Natural killer cell (primary cell): ENCODE results near the gene AKAP13. TPM values are rescaled to one million over a fixed set of nuclear protein-coding genes. Genes with fewer than 3 reads are reported as not detected.

Experiments used
- ATAC-seq, 3 donors: fragments of 150-1000 bp in 2 of 3; fragments of 200-7000 bp in 1 of 3; cut with Tn5 transposase; 1 replicate in 1 of 3; 2 replicates in 2 of 3; pipeline ENCODE4 v1.10.0; 2021; ENCODE audit warnings: mild to moderate bottlenecking in 2 of 3, moderate library complexity in 2 of 3
- DNase-seq, 2 donors: peaks; one replicate each; pipeline versions ENCODE4 v3.0.0 to v3.0.0-alpha.2; 2013 to 2021; ENCODE audit warnings: mixed read lengths in 1 of 2
- H3K27ac ChIP-seq: one replicate; pipeline ENCODE4 v1.5.1; 2013; ENCODE audit warnings: mild to moderate bottlenecking, low read length
- H3K27me3 ChIP-seq: one replicate; pipeline ENCODE4 v1.6.1; 2013; ENCODE audit warnings: low read length; ENCODE audit not compliant: control insufficient read depth, insufficient read depth
- H3K36me3 ChIP-seq: one replicate; pipeline ENCODE4 v1.6.1; 2013; ENCODE audit warnings: low read length; ENCODE audit not compliant: control insufficient read depth, insufficient read depth
- H3K4me1 ChIP-seq: one replicate; pipeline ENCODE4 v1.6.1; 2013; ENCODE audit warnings: low read length; ENCODE audit not compliant: control insufficient read depth, insufficient read depth
- H3K4me3 ChIP-seq: one replicate; pipeline ENCODE4 v1.5.1; 2013; ENCODE audit warnings: low read length
- H3K9me3 ChIP-seq: one replicate; pipeline ENCODE4 v1.6.1; 2013; ENCODE audit warnings: low read length; ENCODE audit not compliant: control insufficient read depth, insufficient read depth
- H3K27ac Mint-ChIP-seq, 2 donors: one replicate each; pipeline ENCODE4 v1.8.0; 2022; ENCODE audit warnings: mild to moderate bottlenecking in 2 of 2, mixed read lengths in 2 of 2, moderate library complexity in 1 of 2
- H3K27me3 Mint-ChIP-seq, 2 donors: one replicate each; pipeline ENCODE4 v1.8.0; 2022; ENCODE audit warnings: low read depth in 2 of 2, mixed read lengths in 2 of 2
- H3K36me3 Mint-ChIP-seq: one replicate; pipeline ENCODE4 v1.8.0; 2022; ENCODE audit warnings: mixed read lengths
- H3K4me1 Mint-ChIP-seq, 2 donors: one replicate each; pipeline ENCODE4 v1.8.0; 2022; ENCODE audit warnings: mixed read lengths in 2 of 2
- H3K4me3 Mint-ChIP-seq: one replicate; pipeline ENCODE4 v1.8.0; 2022; ENCODE audit warnings: mild to moderate bottlenecking, moderate library complexity, mixed read lengths
- H3K9me3 Mint-ChIP-seq, 2 donors: one replicate each; pipeline ENCODE4 v1.8.0; 2022; ENCODE audit warnings: mixed read lengths in 2 of 2
- CTCF ChIP-seq: fragments of 200-600 bp; IDR thresholded peaks from one replicate; pipeline ENCODE4 v1.8.0; 2022; ENCODE audit warnings: antibody characterized with exemption
- WGBS: methylation state at CpG from one replicate; pipeline ENCODE4 v1.1.7; 2013; ENCODE audit warnings: missing lambda C conversion rate; ENCODE audit not compliant: insufficient coverage; 5-methylcytosine and 5-hydroxymethylcytosine counted together
- intact Hi-C: fragments of 100-400 bp; cut with micrococcal nuclease; formaldehyde crosslinking; loops from one replicate; pipeline ENCODE4 v1.14.2; 2022
- total RNA-seq, 4 donors: library from RNA; stranded (reverse); fragments of 120-200 nt in 1 of 4; gene quantifications; one replicate each; pipeline versions ENCODE4 v1.2.3 to v1.2.4, GENCODE V29; 2013 to 2022

AKAP13 gene
- total RNA-seq, 3 donors from 2014 or later (not counting 1 experiment from before 2014, with no cell fraction given), result 573 to 661 (median 647) TPM

GRCh38 chr15:85711580-85712192 lies 331.3 kb downstream of the AKAP13 start:
- Histone ChIP-seq H3K4me3 (no peak overlapping the region), H3K27ac (no peak overlapping the region), H3K27me3 (no peaks in the 10 kb centered on the region), H3K4me1 (peaks cover 25% of the 10 kb centered on the region), H3K9me3 (no peaks in the 10 kb centered on the region), H3K36me3 (peaks cover 76% of the 10 kb centered on the region)
- peak overlapping the region; percentile 57 to 100 for H3K27ac Mint-ChIP-seq
- peaks cover 56 to 66% of the 10 kb centered on the region in 2 donors for H3K4me1 Mint-ChIP-seq
- whole genome bisulfite sequencing, result 88% methylated on average over 7 of the region's 7 CpGs
- intact Hi-C loops, result no loop called here
- TF ChIP-seq CTCF, result no peak
- H3K27me3 Mint-ChIP-seq, result no peaks in the 10 kb centered on the region
- H3K9me3 Mint-ChIP-seq, result no peaks in the 10 kb centered on the region
- DNase-seq (no peak), ATAC-seq (no peak)
- no peak overlapping the region for H3K4me3 Mint-ChIP-seq
- peaks cover 12% of the 10 kb centered on the region for H3K36me3 Mint-ChIP-seq

- Mint-ChIP-seq H3K4me3 (no peak overlapping the region), H3K4me1 (peaks cover 39 to 47% of the 10 kb centered on the region in 2 donors)
Measured at GRCh38 chr15:85716261-85716660, 335.9 kb downstream of the AKAP13 start.

GRCh38 chr15:85717212-85717611 lies 336.8 kb downstream of the AKAP13 start:
- Histone ChIP-seq H3K9me3 (no peaks in the 10 kb centered on the region), H3K4me3 (no peak overlapping the region), H3K27me3 (no peaks in the 10 kb centered on the region), H3K27ac (no peak overlapping the region), H3K36me3 (peaks cover 94% of the 10 kb centered on the region), H3K4me1 (no peaks in the 10 kb centered on the region)
- intact Hi-C loops, result no loop called here
- H3K27me3 Mint-ChIP-seq, result no peaks in the 10 kb centered on the region
- no peak for TF ChIP-seq CTCF
- ATAC-seq, result no peak
- H3K9me3 Mint-ChIP-seq, result no peaks in the 10 kb centered on the region
- H3K27ac Mint-ChIP-seq, result peak overlapping the region; percentile 70 to 77
- no peak for DNase-seq
- H3K4me1 Mint-ChIP-seq, result peaks cover 36 to 45% of the 10 kb centered on the region in 2 donors
- WGBS, result 97% methylated on average over 2 of the region's 2 CpGs
- H3K36me3 Mint-ChIP-seq, result peaks cover 22% of the 10 kb centered on the region
- no peak overlapping the region for H3K4me3 Mint-ChIP-seq

More at GRCh38 chr15:85716261-85716660, 335.9 kb downstream of the AKAP13 start:
- Mint-ChIP-seq H3K27ac (peak overlapping the region; percentile 70 to 77), H3K27me3 (no peaks in the 10 kb centered on the region), H3K36me3 (peaks cover 22% of the 10 kb centered on the region), H3K9me3 (no peaks in the 10 kb centered on the region)
- Histone ChIP-seq H3K36me3 (peaks cover 94% of the 10 kb centered on the region), H3K4me3 (no peak overlapping the region), H3K27me3 (no peaks in the 10 kb centered on the region), H3K9me3 (no peaks in the 10 kb centered on the region), H3K4me1 (no peaks in the 10 kb centered on the region), H3K27ac (no peak overlapping the region)
- no peak for TF ChIP-seq CTCF
- ATAC-seq, result no peak
- no peak for DNase-seq
- intact Hi-C loops, result no loop called here
- 80% methylated on average over 3 of the region's 3 CpGs for WGBS
